Suprapubic skin (tissue), 4 donors: Measurements from ENCODE around the gene CAVIN1. TPM values are rescaled to one million over a fixed set of nuclear protein-coding genes. Genes with fewer than 3 reads are reported as not detected.

Experiments used
- DNase-seq, 2 donors: peaks; one replicate each; pipeline ENCODE4 v3.0.0-alpha.2; 2019; ENCODE audit warnings: low spot score in 2 of 2
- H3K27ac ChIP-seq: fragments of 200-600 bp; sonication (generic); one replicate; pipeline ENCODE4 v1.5.1; 2019
- H3K27me3 ChIP-seq: fragments of 200-600 bp; sonication (generic); one replicate; pipeline ENCODE4 v1.5.1; 2019
- H3K36me3 ChIP-seq: fragments of 200-600 bp; sonication (generic); one replicate; pipeline ENCODE4 v1.5.1; 2019
- H3K4me1 ChIP-seq: fragments of 200-600 bp; sonication (generic); one replicate; pipeline ENCODE4 v1.5.1; 2019
- H3K4me3 ChIP-seq: fragments of 200-600 bp; sonication (generic); one replicate; pipeline ENCODE4 v1.5.1; 2019; ENCODE audit warnings: mild to moderate bottlenecking
- H3K9me3 ChIP-seq: fragments of 200-600 bp; sonication (generic); one replicate; pipeline ENCODE4 v1.5.1; 2019
- CTCF ChIP-seq, 2 donors: fragments of 200-600 bp in 1 of 2; fragments of 450-650 bp in 1 of 2; sonication (generic) in 1 of 2; IDR thresholded peaks; one replicate each; pipeline ENCODE4 v1.5.1; 2016 to 2019; ENCODE audit warnings: antibody characterized with exemption in 2 of 2, mild to moderate bottlenecking in 1 of 2, moderate library complexity in 1 of 2
- EP300 ChIP-seq: sonication (generic); formaldehyde crosslinking; IDR thresholded peaks from one replicate; pipeline ENCODE4 v1.6.1; 2017; ENCODE audit warnings: antibody characterized with exemption
- POLR2A ChIP-seq, 2 donors: fragments of 450-650 bp; IDR thresholded peaks; one replicate each; pipeline ENCODE4 v1.6.1; 2017; ENCODE audit warnings: antibody characterized with exemption in 2 of 2, mild to moderate bottlenecking in 2 of 2, moderate library complexity in 2 of 2
- POLR2AphosphoS5 ChIP-seq, 3 donors: sonication (generic); formaldehyde crosslinking; IDR thresholded peaks; one replicate each; pipeline ENCODE4 v1.6.1; 2017; ENCODE audit warnings: antibody characterized with exemption in 3 of 3
- WGBS: methylation state at CpG from one replicate; pipeline ENCODE4 v1.1.5; 2018; 5-methylcytosine and 5-hydroxymethylcytosine counted together
- total RNA-seq, 4 donors: library from RNA; depleted of rRNA; stranded (reverse); fragments of >200 nt; gene quantifications; one replicate each; pipeline ENCODE4 v1.1.0, GENCODE V29; 2016

Gene CAVIN1
- total RNA-seq, 4 donors from 2014 or later: 153 to 224 (median 182) TPM

DNA sequence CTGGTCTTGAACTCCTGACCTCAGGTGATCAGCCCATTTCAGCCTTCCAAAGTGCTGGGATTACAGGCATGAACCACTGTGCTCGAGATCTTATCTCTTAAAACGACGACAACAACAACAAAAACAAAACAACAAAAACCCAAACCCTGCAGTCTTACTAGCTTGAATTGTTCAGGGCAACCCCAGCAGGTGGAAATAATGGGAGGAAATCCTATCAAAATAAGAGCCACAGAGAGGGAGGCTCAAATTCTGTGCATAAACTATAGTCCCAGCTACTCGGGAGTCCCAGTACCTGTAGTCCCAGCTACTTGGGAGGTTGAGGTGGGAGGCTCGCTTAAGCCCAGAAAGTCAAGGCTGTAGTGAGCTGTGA is 19.1 kb upstream of the CAVIN1 start:
- H3K36me3 ChIP-seq: no peaks in the 10 kb centered on the region
- H3K27ac ChIP-seq: no peak overlapping the region
- no peaks in the 10 kb centered on the region for H3K9me3 ChIP-seq
- H3K4me3 ChIP-seq: no peak overlapping the region
- H3K27me3 ChIP-seq: no peaks in the 10 kb centered on the region
- 36% methylated on average over 5 of the region's 5 CpGs for WGBS
- H3K4me1 ChIP-seq: no peaks in the 10 kb centered on the region
- no peak for DNase-seq
- TF ChIP-seq POLR2A (IDR thresholded peaks at IDR 0.05): no peak
- no peak for TF ChIP-seq CTCF (IDR thresholded peaks at IDR 0.05)
- no peak for TF ChIP-seq EP300
- no peak for TF ChIP-seq POLR2AphosphoS5 (IDR thresholded peaks at IDR 0.05)

DNA sequence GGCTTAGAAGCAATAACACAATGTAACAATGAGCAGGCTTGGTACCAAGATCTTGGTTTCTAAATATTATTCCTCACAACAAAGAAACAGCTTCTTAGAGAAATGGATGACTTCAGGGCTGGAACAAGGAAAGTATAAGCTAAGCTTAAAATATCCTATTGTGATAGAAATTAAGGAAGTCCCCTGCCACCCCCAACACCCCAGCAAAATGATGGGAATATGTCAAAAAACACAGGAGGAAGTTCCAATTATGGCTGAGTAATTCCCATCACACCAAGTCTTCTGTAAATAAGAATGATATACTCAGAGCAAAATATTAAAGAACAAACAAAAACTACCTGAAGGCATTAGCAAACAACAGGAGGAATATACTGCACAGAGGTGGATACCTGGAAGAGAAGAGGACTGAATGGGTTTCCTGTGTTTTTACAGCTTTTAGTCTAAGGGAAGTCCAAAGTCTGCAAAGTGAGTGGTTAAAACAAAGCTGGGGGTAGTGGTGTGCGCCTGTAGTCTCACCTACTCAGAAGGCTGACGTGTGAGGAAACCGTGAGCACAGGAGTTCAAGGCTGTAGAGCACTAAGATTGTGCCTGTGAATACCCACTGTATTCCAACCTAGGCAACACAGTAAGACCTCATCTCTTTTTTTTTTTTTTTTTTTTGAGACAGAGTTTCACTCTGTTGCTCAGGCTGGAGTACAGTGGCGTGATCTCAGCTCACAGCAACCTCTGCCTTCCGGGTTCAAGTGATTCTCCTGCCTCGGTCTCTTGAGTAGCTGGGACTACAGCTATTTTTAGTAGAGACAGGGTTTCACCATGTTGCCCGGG is 18.5 kb upstream of the CAVIN1 start:
- TF ChIP-seq POLR2AphosphoS5 (IDR thresholded peaks at IDR 0.05): no peak
- no peak for TF ChIP-seq CTCF (IDR thresholded peaks at IDR 0.05)
- TF ChIP-seq POLR2A (IDR thresholded peaks at IDR 0.05): no peak
- TF ChIP-seq EP300: no peak
- no peak overlapping the region for H3K27ac ChIP-seq
- H3K4me1 ChIP-seq: peaks cover 4% of the 10 kb centered on the region
- H3K27me3 ChIP-seq: no peaks in the 10 kb centered on the region
- peak in 1 of 2 donors; percentile 19 for DNase-seq
- 69% methylated on average over 7 of the region's 7 CpGs for WGBS
- H3K36me3 ChIP-seq: no peaks in the 10 kb centered on the region
- no peaks in the 10 kb centered on the region for H3K9me3 ChIP-seq
- H3K4me3 ChIP-seq: no peak overlapping the region

- Histone ChIP-seq H3K36me3 (no peaks in the 10 kb centered on the region), H3K27ac (no peak overlapping the region), H3K27me3 (no peaks in the 10 kb centered on the region), H3K4me3 (no peak overlapping the region), H3K4me1 (peaks cover 14% of the 10 kb centered on the region), H3K9me3 (no peaks in the 10 kb centered on the region)
- DNase-seq: peak; percentile 53 to 63
- TF ChIP-seq CTCF (IDR thresholded peaks at IDR 0.05): peak in 1 of 2 donors; percentile 35
- TF ChIP-seq POLR2A (IDR thresholded peaks at IDR 0.05): no peak
- 94% methylated on average over 9 of the region's 9 CpGs for WGBS
Observed at GRCh38 chr17:42438600-42439567, 15.8 kb upstream of the CAVIN1 start.

GRCh38 chr17:42436391-42436790 is 13.3 kb upstream of the CAVIN1 start:
- Histone ChIP-seq H3K27me3 (no peaks in the 10 kb centered on the region), H3K36me3 (no peaks in the 10 kb centered on the region), H3K4me1 (peaks cover 25% of the 10 kb centered on the region), H3K27ac (peak overlapping the region; percentile 79), H3K9me3 (no peaks in the 10 kb centered on the region), H3K4me3 (no peak overlapping the region)
- DNase-seq: peak in 1 of 2 donors; percentile 76
- peak in 2 of 3 donors; percentile 72 to 75 for TF ChIP-seq POLR2AphosphoS5 (IDR thresholded peaks at IDR 0.05)
- TF ChIP-seq EP300: no peak
- 51% methylated on average over 6 of the region's 6 CpGs for WGBS

- peaks cover 54% of the 10 kb centered on the region for H3K4me1 ChIP-seq
- H3K4me3 ChIP-seq: no peak overlapping the region
- H3K9me3 ChIP-seq: no peaks in the 10 kb centered on the region
- no peaks in the 10 kb centered on the region for H3K27me3 ChIP-seq
- 35% methylated on average over 3 of the region's 3 CpGs for WGBS
- no peak for DNase-seq
- TF ChIP-seq POLR2A (IDR thresholded peaks at IDR 0.05): no peak
- H3K36me3 ChIP-seq: no peaks in the 10 kb centered on the region
- H3K27ac ChIP-seq: peak overlapping the region; percentile 14
Observed at GRCh38 chr17:42431758-42432161, 8.7 kb upstream of the CAVIN1 start.
